ENCODE measurements around the gene DNAH11. TPM values are rescaled to one million over a fixed set of nuclear protein-coding genes. Genes with fewer than 3 reads are reported as not detected.

DNAH11 gene
- total and polyA plus RNA-seq, 2 of the 13 experiments (the other 11 are each of a cell fraction or from before 2014, with no cell fraction given) = not detected

- no peak for TF ChIP-seq PATZ1 (CRISPR knock-in tag; IDR thresholded peaks at IDR 0.05)
- TF ChIP-seq NRL (CRISPR knock-in tag; IDR thresholded peaks at IDR 0.05; ENCODE audit: borderline replicate concordance) = no peak
- TF ChIP-seq ARNTL (CRISPR knock-in tag; IDR thresholded peaks at IDR 0.05) = no peak
- no peak for TF ChIP-seq HMG20B (CRISPR knock-in tag; conservative IDR thresholded peaks at IDR 0.05)
- TF ChIP-seq KMT2A (CRISPR knock-in tag; IDR thresholded peaks at IDR 0.05) = no peak
- TF ChIP-seq, protein P1, sequence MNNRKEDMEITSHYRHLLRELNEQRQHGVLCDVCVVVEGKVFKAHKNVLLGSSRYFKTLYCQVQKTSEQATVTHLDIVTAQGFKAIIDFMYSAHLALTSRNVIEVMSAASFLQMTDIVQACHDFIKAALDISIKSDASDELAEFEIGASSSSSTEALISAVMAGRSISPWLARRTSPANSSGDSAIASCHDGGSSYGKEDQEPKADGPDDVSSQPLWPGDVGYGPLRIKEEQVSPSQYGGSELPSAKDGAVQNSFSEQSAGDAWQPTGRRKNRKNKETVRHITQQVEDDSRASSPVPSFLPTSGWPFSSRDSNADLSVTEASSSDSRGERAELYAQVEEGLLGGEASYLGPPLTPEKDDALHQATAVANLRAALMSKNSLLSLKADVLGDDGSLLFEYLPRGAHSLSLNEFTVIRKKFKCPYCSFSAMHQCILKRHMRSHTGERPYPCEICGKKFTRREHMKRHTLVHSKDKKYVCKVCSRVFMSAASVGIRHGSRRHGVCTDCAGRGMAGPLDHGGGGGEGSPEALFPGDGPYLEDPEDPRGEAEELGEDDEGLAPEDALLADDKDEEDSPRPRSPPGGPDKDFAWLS (CRISPR knock-in tag; IDR thresholded peaks at IDR 0.05; ENCODE audit: borderline replicate concordance) = no peak
- no peak for TF ChIP-seq ZNF530 (CRISPR knock-in tag; IDR thresholded peaks at IDR 0.05; ENCODE audit: low read depth)
- 0 out of 2 replicates have a peak, but pooled peaks have one; percentile 27 for TF ChIP-seq IRF2 (CRISPR knock-in tag; IDR thresholded peaks at IDR 0.05)
- TF ChIP-seq POLR2AphosphoS2 (IDR thresholded peaks at IDR 0.05; ENCODE audit: low read depth, low read length) = no peak
- TF ChIP-seq TBX3 (IDR thresholded peaks at IDR 0.05; ENCODE audit: borderline replicate concordance) = no peak
- 0 out of 2 replicates have a peak, but pooled peaks have one; percentile 50 for TF ChIP-seq KDM3A (CRISPR knock-in tag; IDR thresholded peaks at IDR 0.05; ENCODE audit: low read depth)
- no peak for TF ChIP-seq GABPA (IDR thresholded peaks at IDR 0.05; ENCODE audit: low read depth, low read length)
- no peak for TF ChIP-seq GABPA (CRISPR knock-in tag; IDR thresholded peaks at IDR 0.05; ENCODE audit: low read depth)
- TF ChIP-seq GPBP1L1 (CRISPR knock-in tag; IDR thresholded peaks at IDR 0.05) = no peak
- TF ChIP-seq ZFP62 (CRISPR knock-in tag; IDR thresholded peaks at IDR 0.05) = no peak
- no peak for TF ChIP-seq TMF1 (CRISPR knock-in tag; IDR thresholded peaks at IDR 0.05; ENCODE audit: low read depth)
- TF ChIP-seq ZNF431 (CRISPR knock-in tag; IDR thresholded peaks at IDR 0.05; ENCODE audit: borderline replicate concordance, low read depth) = no peak
- TF ChIP-seq FOXC1 (CRISPR knock-in tag; IDR thresholded peaks at IDR 0.05; ENCODE audit: borderline replicate concordance) = no peak
- no peak for TF ChIP-seq MNT (IDR thresholded peaks at IDR 0.05)
- no peak for TF ChIP-seq MYPOP (CRISPR knock-in tag; IDR thresholded peaks at IDR 0.05)
- TF ChIP-seq GPN1 (CRISPR knock-in tag; IDR thresholded peaks at IDR 0.05; ENCODE audit: borderline replicate concordance) = no peak
- no peak for TF ChIP-seq KDM5B (CRISPR knock-in tag; IDR thresholded peaks at IDR 0.05; ENCODE audit: borderline replicate concordance)
- no peak for TF ChIP-seq FOXP1 (IDR thresholded peaks at IDR 0.05)
- TF ChIP-seq FOXP1 (CRISPR knock-in tag; IDR thresholded peaks at IDR 0.05) = peak; percentile 84
- no peak for TF ChIP-seq MIER2 (CRISPR knock-in tag; IDR thresholded peaks at IDR 0.05)
Measured at GRCh38 chr7:21617916-21618390, 75.1 kb downstream of the DNAH11 start (continued).

Data from HepG2 (cell line).